Measurements from ENCODE around the gene SFR1.

Gene SFR1

DNA sequence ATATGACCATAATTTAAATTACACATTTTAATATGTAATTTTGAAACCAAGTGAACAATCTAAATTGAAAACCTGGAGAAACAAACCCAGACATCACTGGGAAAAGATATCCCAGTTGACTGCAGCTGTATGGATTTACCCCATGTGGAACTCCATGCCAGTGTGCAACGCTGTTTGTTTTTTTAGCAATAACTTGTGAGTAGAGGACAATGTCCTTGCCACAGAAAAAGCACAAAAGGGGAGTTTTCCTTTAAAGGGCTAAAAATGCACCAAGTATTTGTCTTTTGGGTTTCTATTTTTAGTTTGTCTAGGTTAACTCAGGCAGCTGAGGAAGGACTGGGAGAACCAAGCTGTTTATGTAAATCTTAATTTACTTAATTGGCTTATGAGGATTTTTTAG lies 21.2 kb upstream of the SFR1 start:
- no peak overlapping the region for H3K9ac ChIP-seq (ENCODE audit: low read length)
- TF ChIP-seq, protein P1, sequence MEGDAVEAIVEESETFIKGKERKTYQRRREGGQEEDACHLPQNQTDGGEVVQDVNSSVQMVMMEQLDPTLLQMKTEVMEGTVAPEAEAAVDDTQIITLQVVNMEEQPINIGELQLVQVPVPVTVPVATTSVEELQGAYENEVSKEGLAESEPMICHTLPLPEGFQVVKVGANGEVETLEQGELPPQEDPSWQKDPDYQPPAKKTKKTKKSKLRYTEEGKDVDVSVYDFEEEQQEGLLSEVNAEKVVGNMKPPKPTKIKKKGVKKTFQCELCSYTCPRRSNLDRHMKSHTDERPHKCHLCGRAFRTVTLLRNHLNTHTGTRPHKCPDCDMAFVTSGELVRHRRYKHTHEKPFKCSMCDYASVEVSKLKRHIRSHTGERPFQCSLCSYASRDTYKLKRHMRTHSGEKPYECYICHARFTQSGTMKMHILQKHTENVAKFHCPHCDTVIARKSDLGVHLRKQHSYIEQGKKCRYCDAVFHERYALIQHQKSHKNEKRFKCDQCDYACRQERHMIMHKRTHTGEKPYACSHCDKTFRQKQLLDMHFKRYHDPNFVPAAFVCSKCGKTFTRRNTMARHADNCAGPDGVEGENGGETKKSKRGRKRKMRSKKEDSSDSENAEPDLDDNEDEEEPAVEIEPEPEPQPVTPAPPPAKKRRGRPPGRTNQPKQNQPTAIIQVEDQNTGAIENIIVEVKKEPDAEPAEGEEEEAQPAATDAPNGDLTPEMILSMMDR (IDR thresholded peaks at IDR 0.05; ENCODE audit: low read length), result no peak
- no peak overlapping the region for H3K4me3 ChIP-seq (ENCODE audit: low read depth, low read length, poor library complexity, severe bottlenecking)
- no peak overlapping the region for H3K4me2 ChIP-seq (ENCODE audit: low read length)
- peaks cover 8% of the 10 kb centered on the region; the same call in 1 of the 2 replicates for H3K9me3 ChIP-seq (ENCODE audit: low read length)
- H4K20me1 ChIP-seq (ENCODE audit: insufficient read depth, low read length), result no peaks in the 10 kb centered on the region
- H3K36me3 ChIP-seq (ENCODE audit: insufficient read depth, low read length), result no peaks in the 10 kb centered on the region
- H3K27ac ChIP-seq (ENCODE audit: low read depth, low read length, poor library complexity, severe bottlenecking), result no peak overlapping the region
- no peaks in the 10 kb centered on the region for H3K27me3 ChIP-seq (ENCODE audit: insufficient read depth, low read length)
- no peaks in the 10 kb centered on the region for H3K9me2 ChIP-seq (ENCODE audit: low read depth, low read length)
- H3F3A ChIP-seq (ENCODE audit: insufficient read depth, low read length), result no peaks in the 10 kb centered on the region
- H2AFZ ChIP-seq (ENCODE audit: low read length), result no peak overlapping the region
- no peaks in the 10 kb centered on the region for H3K4me1 ChIP-seq (ENCODE audit: insufficient read depth, low read length, severe bottlenecking)
- H3K79me2 ChIP-seq (ENCODE audit: insufficient read depth, low read length), result no peaks in the 10 kb centered on the region

DNA sequence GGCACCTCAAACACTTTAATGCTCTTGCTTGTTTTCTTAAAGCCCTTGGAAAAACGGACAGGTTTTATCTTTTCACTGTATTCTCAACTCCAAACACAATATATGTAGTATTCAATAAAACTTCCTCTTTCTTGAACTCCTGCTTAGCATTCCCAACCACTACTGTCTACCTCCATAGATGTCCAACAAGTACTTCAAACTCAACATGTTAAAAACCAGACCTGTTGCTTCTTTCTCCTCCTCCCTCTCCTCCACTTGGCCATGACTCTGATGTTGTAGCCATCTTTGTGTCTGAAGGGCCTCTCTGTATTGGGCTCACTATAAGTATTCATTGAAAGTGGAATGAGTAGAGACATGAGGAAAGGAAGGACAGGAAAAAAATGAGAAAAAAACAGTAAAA lies 20.1 kb upstream of the SFR1 start:
- TF ChIP-seq EZH2 (IDR thresholded peaks at IDR 0.05; ENCODE audit: borderline replicate concordance, low read length), result no peak
- TF ChIP-seq, protein P1 (IDR thresholded peaks at IDR 0.05; ENCODE audit: low read length), result no peak
- no peak overlapping the region for H2AFZ ChIP-seq (ENCODE audit: low read length)

DNA sequence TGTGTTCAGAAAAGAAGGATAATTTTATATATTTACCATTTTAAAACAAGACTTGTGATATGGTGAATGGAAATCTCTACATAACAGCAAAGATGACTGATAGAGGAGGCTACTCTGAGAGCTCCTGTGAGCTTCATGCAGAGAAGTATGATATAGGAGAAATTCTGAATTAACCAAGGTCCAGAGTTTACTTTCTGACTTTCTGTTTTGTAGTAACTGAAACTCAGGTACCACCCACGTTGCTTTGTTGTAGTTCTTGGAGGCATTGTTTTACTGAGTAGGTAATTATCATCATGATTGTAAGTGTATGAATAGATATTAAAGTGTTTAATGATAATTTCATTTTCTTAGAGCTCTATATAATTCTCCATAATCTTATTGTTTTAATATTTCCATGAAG lies 18.0 kb upstream of the SFR1 start:
- H4K20me1 ChIP-seq (ENCODE audit: insufficient read depth, low read length), result no peaks in the 10 kb centered on the region
- TF ChIP-seq EZH2 (IDR thresholded peaks at IDR 0.05; ENCODE audit: borderline replicate concordance, low read length), result no peak
- TF ChIP-seq, protein P1 (IDR thresholded peaks at IDR 0.05; ENCODE audit: low read length), result no peak
- H3K4me1 ChIP-seq (ENCODE audit: insufficient read depth, low read length, severe bottlenecking), result no peaks in the 10 kb centered on the region
- no peaks in the 10 kb centered on the region for H3K9me2 ChIP-seq (ENCODE audit: low read depth, low read length)
- H3K27me3 ChIP-seq (ENCODE audit: insufficient read depth, low read length), result no peaks in the 10 kb centered on the region
- no peak overlapping the region for H3K4me3 ChIP-seq (ENCODE audit: low read depth, low read length, poor library complexity, severe bottlenecking)
- no peaks in the 10 kb centered on the region for H3K9me3 ChIP-seq (ENCODE audit: low read length)
- H3K4me2 ChIP-seq (ENCODE audit: low read length), result no peak overlapping the region
- H3K79me2 ChIP-seq (ENCODE audit: insufficient read depth, low read length), result no peaks in the 10 kb centered on the region
- H3K27ac ChIP-seq (ENCODE audit: low read depth, low read length, poor library complexity, severe bottlenecking), result no peak overlapping the region
- H2AFZ ChIP-seq (ENCODE audit: low read length), result no peak overlapping the region
- no peaks in the 10 kb centered on the region for H3K36me3 ChIP-seq (ENCODE audit: insufficient read depth, low read length)
- no peak overlapping the region for H3K9ac ChIP-seq (ENCODE audit: low read length)
- H3F3A ChIP-seq (ENCODE audit: insufficient read depth, low read length), result no peaks in the 10 kb centered on the region

More for the DNA sequence above, 20.1 kb upstream of the SFR1 start:
- H3K9ac ChIP-seq (ENCODE audit: low read length), result no peak overlapping the region
- no peak overlapping the region for H3K4me3 ChIP-seq (ENCODE audit: low read depth, low read length, poor library complexity, severe bottlenecking)
- no peaks in the 10 kb centered on the region for H3K36me3 ChIP-seq (ENCODE audit: insufficient read depth, low read length)
- no peak overlapping the region for H3K27ac ChIP-seq (ENCODE audit: low read depth, low read length, poor library complexity, severe bottlenecking)
- no peaks in the 10 kb centered on the region for H3K4me1 ChIP-seq (ENCODE audit: insufficient read depth, low read length, severe bottlenecking)
- no peaks in the 10 kb centered on the region for H3F3A ChIP-seq (ENCODE audit: insufficient read depth, low read length)
- no peaks in the 10 kb centered on the region for H4K20me1 ChIP-seq (ENCODE audit: insufficient read depth, low read length)
- no peaks in the 10 kb centered on the region for H3K79me2 ChIP-seq (ENCODE audit: insufficient read depth, low read length)
- H3K4me2 ChIP-seq (ENCODE audit: low read length), result no peak overlapping the region
- H3K9me2 ChIP-seq (ENCODE audit: low read depth, low read length), result no peaks in the 10 kb centered on the region
- no peaks in the 10 kb centered on the region for H3K27me3 ChIP-seq (ENCODE audit: insufficient read depth, low read length)
- peaks cover 4% of the 10 kb centered on the region; the same call in 1 of the 2 replicates for H3K9me3 ChIP-seq (ENCODE audit: low read length)
